ENCODE measurements around the gene AVPR2. TPM values are rescaled to one million over a fixed set of nuclear protein-coding genes. Genes with fewer than 3 reads are reported as not detected.

Gene AVPR2
- total and polyA plus RNA-seq, 9 donors, result 0.34 to 1.5 (median 0.55) TPM; not detected in 3

- Histone ChIP-seq H3K4me1 (ENCODE audit: insufficient read depth) (peaks cover 7% of the 10 kb centered on the region), H3K36me3 (no peaks in the 10 kb centered on the region), H3K9me3 (no peaks in the 10 kb centered on the region), H3K27ac (peak within 1 kb of the TSS in 1 of 2 donors; percentile 38), H3K27me3 (no peaks in the 10 kb centered on the region), H3K4me3 (peak within 1 kb of the TSS; percentile 56)
- WGBS, 3 donors, result 6 to 15% methylated on average over 74 to 81 of the region's 87 CpGs; no CpG with 5 or more reads in 1 of the 3 donors
- peak; percentile 72 to 86 (median 82) for DNase-seq
- intact Hi-C loops (cut with DNase I), result no loop called here
- TF ChIP-seq POLR2A (IDR thresholded peaks at IDR 0.05) (no peak), EP300 (IDR thresholded peaks at IDR 0.05) (no peak), CTCF (IDR thresholded peaks at IDR 0.05) (no peak)
Observed at GRCh38 chrX:153934762-153935325, 30.4 kb downstream of the AVPR2 start, which contains the start of gene NAA10. TSS of gene NAA10 (minus strand) at chrX:153935037. CDS start at chrX:153934904, 133 bp downstream.

GRCh38 chrX:153935326-153935851, 30.9 kb downstream of the AVPR2 start:
- intact Hi-C loops (cut with DNase I), result no loop called here
- 22 to 40% (median 39%) methylated on average over 19 to 30 of the region's 32 CpGs for WGBS, 3 donors
- Histone ChIP-seq H3K4me3 (peak overlapping the region; percentile 56), H3K27ac (no peak overlapping the region), H3K27me3 (no peaks in the 10 kb centered on the region), H3K4me1 (ENCODE audit: insufficient read depth) (peaks cover 7% of the 10 kb centered on the region), H3K36me3 (no peaks in the 10 kb centered on the region), H3K9me3 (no peaks in the 10 kb centered on the region)
- TF ChIP-seq POLR2A (IDR thresholded peaks at IDR 0.05), result no peak
- no peak for TF ChIP-seq EP300 (IDR thresholded peaks at IDR 0.05)
- no peak for TF ChIP-seq CTCF (IDR thresholded peaks at IDR 0.05)
- DNase-seq, result peak in 1 of 5 donors; percentile 46

GRCh38 chrX:153937056-153937455, 32.6 kb downstream of the AVPR2 start:
- intact Hi-C loops (cut with DNase I), result no loop called here
- H3K36me3 ChIP-seq, result no peaks in the 10 kb centered on the region
- WGBS, 3 donors, result 88 to 89% (median 88%) methylated on average over 3 of the region's 3 CpGs
- peaks cover 7% of the 10 kb centered on the region for H3K4me1 ChIP-seq (ENCODE audit: insufficient read depth)
- no peaks in the 10 kb centered on the region for H3K9me3 ChIP-seq
- H3K4me3 ChIP-seq, result no peak overlapping the region
- no peak for DNase-seq
- H3K27me3 ChIP-seq, result no peaks in the 10 kb centered on the region
- no peak for TF ChIP-seq CTCF (IDR thresholded peaks at IDR 0.05)
- no peak for TF ChIP-seq EP300 (IDR thresholded peaks at IDR 0.05)
- TF ChIP-seq POLR2A (IDR thresholded peaks at IDR 0.05), result no peak
- no peak overlapping the region for H3K27ac ChIP-seq

- 76 to 81% (median 79%) methylated on average over 10 of the region's 10 CpGs for WGBS, 3 donors
- H3K4me3 ChIP-seq, result no peak overlapping the region
- no peak for DNase-seq
- peaks cover 7% of the 10 kb centered on the region for H3K4me1 ChIP-seq (ENCODE audit: insufficient read depth)
- no peaks in the 10 kb centered on the region for H3K27me3 ChIP-seq
- H3K27ac ChIP-seq, result no peak overlapping the region
- TF ChIP-seq CTCF (IDR thresholded peaks at IDR 0.05), result no peak
- no peaks in the 10 kb centered on the region for H3K36me3 ChIP-seq
- H3K9me3 ChIP-seq, result no peaks in the 10 kb centered on the region
- intact Hi-C loops (cut with DNase I), result no loop called here
Observed at GRCh38 chrX:153938226-153938786, 33.8 kb downstream of the AVPR2 start.

Measured in ovary (tissue), 9 donors.